ENCODE results near the gene VIPR1.

The VIPR1 gene

DNA sequence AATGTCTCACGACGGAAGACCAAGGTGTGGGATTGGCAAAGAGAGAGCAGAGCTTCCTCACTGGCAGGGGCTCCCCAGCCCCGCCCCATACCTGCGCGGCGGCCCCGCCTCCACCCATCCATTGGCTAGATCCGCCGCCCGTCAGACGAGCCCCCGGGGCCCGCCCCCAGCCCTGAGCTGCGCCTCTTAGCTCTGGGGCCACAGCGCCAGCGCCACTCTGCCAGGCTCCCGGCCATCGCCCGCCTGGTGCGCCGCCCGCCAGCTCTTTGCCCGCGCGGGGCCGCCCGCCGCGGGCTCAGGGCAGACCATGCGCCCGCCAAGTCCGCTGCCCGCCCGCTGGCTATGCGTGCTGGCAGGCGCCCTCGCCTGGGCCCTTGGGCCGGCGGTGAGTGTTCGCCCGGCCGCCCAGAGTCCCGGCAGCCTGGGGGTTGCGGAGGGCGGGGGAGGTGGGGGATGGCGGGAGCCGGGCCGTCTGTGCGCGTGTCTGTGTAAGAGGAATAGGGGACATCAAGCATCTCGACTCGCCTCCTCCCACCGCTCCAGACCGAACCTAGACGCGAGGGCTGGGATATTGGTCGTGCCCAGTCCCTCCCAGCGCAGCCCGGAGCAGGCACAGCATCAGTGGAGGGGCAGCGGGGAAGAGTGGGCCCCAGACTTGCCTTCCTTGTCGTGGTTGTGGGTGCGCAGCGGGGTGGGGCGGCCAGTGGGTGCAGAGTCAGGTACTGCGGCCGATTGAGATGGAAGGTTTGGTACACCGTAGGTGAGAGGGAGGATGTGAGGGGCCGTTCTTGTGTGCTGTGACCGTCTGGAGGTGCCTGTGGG is at the start of gene VIPR1:
VIPR1 (plus strand) TSS at position 215 of the 822 bp plus-strand sequence; CDS start at position 308, 93 bp downstream.
- peak; percentile 91 for DNase-seq (ENCODE audit: insufficient read length, low spot score)
- TF ChIP-seq, protein P1, sequence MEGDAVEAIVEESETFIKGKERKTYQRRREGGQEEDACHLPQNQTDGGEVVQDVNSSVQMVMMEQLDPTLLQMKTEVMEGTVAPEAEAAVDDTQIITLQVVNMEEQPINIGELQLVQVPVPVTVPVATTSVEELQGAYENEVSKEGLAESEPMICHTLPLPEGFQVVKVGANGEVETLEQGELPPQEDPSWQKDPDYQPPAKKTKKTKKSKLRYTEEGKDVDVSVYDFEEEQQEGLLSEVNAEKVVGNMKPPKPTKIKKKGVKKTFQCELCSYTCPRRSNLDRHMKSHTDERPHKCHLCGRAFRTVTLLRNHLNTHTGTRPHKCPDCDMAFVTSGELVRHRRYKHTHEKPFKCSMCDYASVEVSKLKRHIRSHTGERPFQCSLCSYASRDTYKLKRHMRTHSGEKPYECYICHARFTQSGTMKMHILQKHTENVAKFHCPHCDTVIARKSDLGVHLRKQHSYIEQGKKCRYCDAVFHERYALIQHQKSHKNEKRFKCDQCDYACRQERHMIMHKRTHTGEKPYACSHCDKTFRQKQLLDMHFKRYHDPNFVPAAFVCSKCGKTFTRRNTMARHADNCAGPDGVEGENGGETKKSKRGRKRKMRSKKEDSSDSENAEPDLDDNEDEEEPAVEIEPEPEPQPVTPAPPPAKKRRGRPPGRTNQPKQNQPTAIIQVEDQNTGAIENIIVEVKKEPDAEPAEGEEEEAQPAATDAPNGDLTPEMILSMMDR (IDR thresholded peaks at IDR 0.05; ENCODE audit: insufficient read depth, missing control alignments): no peak
- no peak for FAIRE-seq

DNA sequence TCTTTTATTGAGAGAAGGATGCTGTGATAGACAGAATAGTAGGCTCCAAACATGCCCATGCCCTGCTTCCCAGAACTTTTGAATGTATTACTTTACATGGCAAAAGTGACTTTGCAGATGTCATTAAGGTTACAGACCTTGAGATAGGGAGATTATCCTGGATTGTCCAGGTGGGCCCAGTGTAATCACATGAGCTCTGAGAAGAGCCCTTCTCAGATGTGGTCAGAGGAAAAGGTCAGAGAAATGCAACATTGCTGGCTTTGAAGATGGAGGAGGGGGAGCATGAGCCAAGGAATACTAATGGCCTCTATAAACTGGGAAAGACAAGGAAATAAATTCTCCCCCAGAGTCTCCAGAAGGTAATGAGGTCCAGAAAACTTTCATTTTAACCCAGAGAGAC is 46.2 kb upstream of the VIPR1 start:
- FAIRE-seq (no peak), DNase-seq (ENCODE audit: insufficient read length, low spot score) (no peak)
- TF ChIP-seq, protein P1 (IDR thresholded peaks at IDR 0.05; ENCODE audit: insufficient read depth, missing control alignments): no peak

- TF ChIP-seq, protein P1 (IDR thresholded peaks at IDR 0.05; ENCODE audit: insufficient read depth, missing control alignments): no peak
- DNase-seq (ENCODE audit: insufficient read length, low spot score) (no peak), FAIRE-seq (no peak)
Observed at GRCh38 chr3:42459151-42459550, 43.3 kb upstream of the VIPR1 start.

DNA sequence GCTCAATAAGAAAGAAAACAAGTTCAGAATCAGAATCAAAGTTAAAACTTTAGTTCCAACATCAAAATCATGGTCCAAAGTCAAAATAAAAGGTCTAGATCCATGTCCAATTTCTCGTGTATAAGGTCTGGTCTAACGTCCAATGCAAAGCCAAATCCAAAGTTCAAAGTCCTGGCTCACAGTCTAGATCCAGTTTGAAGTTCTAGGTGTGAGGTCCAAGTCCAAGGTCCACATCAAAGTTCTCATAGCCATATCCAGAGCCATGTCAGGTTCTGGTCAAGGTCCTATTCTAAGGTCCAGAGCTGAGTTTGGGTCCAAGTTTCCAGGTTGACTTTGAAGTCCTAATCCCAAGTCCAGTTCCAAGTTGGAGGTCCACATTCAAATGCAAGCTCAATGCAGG is 40.7 kb upstream of the VIPR1 start:
- DNase-seq (ENCODE audit: insufficient read length, low spot score) (no peak), FAIRE-seq (no peak)
- TF ChIP-seq, protein P1 (IDR thresholded peaks at IDR 0.05; ENCODE audit: insufficient read depth, missing control alignments): no peak

- TF ChIP-seq, protein P1 (IDR thresholded peaks at IDR 0.05; ENCODE audit: insufficient read depth, missing control alignments): no peak
- DNase-seq (ENCODE audit: insufficient read length, low spot score): no peak
- no peak for FAIRE-seq
Observed at GRCh38 chr3:42463093-42463492, 39.4 kb upstream of the VIPR1 start.

GRCh38 chr3:42468111-42468510 is 34.3 kb upstream of the VIPR1 start:
- FAIRE-seq (no peak), DNase-seq (ENCODE audit: insufficient read length, low spot score) (no peak)
- TF ChIP-seq, protein P1 (IDR thresholded peaks at IDR 0.05; ENCODE audit: insufficient read depth, missing control alignments): no peak

- FAIRE-seq (no peak), DNase-seq (ENCODE audit: insufficient read length, low spot score) (no peak)
- TF ChIP-seq, protein P1 (IDR thresholded peaks at IDR 0.05; ENCODE audit: insufficient read depth, missing control alignments): no peak
Observed at GRCh38 chr3:42472555-42472954, 29.9 kb upstream of the VIPR1 start.
